NOMO-1 treated with dmso at 0.1 percent for 144 hours (cell line): ENCODE measurements around the gene ANAPC2.
"Not testable (repeated sequence)": the region's sequence is repeated elsewhere in the genome, so short reads cannot be mapped to it uniquely, and the experiment has no call there.

Experiments used
- DNase-seq: peaks from one replicate; lab custom pipeline; 2025; ENCODE audit not compliant: unreplicated experiment; lab: John Stamatoyannopoulos, UW

The ANAPC2 gene

DNA sequence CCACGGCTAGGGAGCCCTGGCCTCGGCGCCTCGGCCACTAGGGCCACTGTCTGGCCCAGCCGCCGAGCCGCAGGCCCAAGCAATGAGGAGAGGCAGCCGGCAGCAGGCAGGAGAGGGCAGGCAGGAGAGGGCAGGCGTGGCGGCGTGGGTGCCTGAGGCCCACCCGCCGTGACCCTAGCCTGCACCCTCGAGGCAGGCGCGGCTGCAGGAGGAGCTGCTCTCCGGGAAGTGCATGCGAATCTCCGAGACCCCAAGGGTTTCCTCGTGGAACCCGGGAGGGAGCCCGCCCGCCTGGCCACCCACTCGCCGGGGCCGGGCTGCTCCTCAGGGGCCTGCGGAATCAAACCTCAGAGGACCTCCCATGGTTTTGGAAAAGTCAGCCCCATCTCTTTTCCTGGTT is 40.1 kb downstream of the ANAPC2 start:
- DNase-seq, result no peak

DNA sequence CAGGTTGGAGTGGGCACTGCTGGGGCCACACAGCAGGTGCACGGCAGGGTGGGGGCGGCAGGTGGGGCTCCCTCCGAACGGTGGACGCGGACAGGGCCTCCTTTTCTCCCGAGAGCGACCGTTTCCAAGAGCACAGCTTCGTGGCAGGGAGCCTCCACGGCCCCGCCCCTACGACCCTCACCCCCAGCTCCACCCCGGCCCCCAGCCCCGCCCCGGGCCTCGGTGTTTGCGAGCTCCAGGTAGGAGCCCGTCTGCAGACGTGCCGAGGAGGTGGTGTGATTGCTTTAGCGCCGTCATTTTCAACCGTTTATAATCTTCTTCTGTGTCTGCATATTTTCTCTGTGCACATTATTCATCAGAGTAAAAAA is 40.6 kb downstream of the ANAPC2 start:
- DNase-seq, result no peak

DNA sequence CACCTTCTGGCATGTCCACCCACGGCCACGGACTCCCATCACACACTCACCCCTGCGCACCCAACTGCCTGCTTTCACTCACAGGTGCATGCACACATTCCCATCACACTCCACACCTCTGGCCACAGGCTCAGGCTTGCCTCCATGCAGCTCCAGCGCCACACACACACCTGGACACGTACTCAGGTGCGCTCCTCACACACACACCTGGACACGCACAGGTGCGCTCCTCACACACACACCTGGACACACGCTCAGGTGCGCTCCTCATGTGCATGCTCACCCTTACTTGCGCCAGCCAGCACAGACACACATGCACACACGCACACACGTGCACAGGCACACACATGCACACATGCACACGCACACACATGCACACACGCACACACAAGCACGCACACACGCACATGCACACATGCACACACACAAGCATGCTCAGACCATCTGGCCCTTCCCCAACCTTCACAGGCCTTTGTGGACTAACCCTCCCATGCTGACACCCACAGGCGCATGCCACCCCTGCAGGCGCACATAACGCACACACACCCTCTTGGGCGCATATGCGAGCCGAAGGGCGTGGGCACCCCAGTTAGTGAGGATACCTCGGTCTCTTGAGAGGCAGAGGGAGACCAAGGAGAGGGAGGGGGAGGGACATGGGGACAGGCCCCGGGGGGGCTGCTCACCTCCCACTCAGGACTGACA is 41.1 kb downstream of the ANAPC2 start:
- no peak for DNase-seq

DNA sequence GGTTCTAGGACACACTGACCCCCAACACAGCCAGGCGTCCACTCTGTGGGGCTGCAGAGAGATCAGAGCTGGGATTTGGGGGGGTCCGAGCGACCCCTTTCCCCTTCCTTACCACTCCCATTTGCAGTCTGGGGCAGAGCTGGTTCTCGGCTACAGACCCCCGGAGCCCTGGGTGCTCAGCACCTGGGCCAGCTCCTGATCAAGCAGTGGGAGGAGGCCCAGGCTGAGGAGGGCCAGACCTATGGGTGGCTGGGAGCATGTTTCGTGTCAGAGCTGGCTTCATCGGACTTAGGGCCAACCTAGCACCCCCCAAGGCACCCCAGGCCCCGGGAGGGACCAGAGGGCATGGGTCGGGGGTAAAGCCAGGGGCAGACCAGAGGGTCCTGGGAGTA is 41.8 kb downstream of the ANAPC2 start:
- no peak for DNase-seq

DNA sequence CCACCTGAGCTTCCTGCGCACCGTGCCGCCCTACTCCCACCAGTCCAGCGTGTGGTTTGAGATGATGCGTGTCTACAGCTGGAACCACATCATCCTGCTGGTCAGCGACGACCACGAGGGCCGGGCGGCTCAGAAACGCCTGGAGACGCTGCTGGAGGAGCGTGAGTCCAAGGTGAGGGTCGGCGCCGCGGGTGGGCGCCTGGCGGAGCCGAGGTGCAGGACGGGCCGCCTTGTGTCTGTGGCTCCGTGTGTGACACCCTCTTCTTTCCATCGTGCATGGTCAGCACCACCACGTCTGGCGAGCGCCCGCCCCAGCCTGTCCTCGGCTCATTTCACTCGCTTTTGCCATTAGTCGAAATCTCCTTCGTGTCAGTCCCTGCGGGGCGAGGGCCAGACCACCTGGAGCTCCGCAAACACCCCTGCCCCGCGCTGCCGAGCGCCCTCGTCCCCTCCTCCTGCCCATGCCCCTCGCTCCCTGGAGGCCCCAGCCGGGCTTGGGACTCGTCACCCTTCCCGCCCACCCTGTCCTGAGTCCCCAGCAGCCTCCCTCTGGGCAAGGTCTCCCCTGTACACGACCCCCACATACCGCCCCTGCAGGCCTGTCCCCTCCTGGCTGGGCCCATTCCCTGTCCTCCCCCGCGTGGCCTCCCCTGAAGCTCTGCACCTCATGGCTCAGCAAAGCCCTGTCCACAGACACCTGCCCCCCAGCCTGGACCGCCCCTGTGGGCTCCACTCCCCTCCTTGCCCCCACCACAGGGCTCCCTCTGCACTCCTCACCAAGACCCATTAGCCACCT is 42.4 kb downstream of the ANAPC2 start:
- DNase-seq, result no peak

DNA sequence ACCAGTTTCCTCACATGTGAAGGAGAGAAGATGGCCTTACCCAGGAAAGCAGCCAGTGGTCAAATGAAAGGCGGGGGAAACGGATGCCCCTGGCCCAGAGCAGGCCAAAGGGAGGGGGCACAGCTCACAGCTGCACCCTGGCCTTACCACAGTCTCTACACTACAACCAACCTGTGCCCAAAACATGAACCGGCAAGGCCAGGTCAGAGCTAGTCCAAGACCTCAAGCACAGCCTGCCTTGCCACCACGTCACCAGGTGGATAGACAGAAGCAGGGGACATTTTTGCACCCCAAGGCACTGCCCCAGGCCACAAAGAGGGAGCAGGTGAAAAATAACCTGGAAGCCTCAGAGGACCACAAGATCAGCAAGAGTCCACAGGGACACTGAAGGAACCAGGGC is 44.9 kb downstream of the ANAPC2 start:
- no peak for DNase-seq

DNA sequence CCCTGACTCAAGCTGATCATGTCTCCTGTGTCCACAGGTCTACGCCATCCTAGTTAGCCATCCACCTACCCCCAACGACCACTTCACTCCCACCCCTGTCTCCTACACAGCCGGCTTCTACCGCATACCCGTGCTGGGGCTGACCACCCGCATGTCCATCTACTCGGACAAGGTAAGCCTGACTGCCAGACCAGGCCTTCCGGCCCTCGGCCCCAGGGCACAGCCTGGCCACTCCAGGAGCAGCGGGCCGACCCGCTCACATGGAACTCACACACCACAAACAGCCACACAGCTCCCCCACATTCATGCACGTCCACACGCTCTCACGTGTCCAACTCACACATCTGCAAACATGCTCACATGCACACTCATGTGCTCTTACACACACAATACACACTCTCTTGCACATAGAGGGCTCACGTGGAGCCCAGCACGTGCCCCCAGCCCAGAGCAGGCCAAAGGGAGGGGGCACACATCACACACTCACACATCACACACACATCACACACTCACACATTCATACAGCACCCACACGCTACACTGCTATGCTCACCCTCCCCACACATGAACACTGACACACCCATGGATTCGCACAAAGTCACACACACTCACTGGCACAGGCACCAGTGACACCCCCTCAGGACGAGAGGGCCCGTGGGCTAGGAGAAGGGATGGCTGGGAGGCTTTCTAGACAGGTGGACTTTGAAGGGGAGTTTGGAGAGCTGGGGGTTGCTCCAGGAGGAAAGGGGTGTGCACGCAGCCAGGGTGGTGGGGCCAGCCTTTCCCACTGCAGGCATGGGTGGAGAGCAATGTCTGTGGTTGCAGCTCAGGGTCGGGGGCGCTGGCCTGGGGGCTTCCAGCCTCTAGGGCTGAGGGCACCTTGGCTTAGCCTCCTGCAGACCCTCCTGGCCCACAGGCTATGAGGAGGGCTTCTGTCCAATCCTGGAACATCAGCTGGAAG is 46.1 kb downstream of the ANAPC2 start:
- no peak for DNase-seq

DNA sequence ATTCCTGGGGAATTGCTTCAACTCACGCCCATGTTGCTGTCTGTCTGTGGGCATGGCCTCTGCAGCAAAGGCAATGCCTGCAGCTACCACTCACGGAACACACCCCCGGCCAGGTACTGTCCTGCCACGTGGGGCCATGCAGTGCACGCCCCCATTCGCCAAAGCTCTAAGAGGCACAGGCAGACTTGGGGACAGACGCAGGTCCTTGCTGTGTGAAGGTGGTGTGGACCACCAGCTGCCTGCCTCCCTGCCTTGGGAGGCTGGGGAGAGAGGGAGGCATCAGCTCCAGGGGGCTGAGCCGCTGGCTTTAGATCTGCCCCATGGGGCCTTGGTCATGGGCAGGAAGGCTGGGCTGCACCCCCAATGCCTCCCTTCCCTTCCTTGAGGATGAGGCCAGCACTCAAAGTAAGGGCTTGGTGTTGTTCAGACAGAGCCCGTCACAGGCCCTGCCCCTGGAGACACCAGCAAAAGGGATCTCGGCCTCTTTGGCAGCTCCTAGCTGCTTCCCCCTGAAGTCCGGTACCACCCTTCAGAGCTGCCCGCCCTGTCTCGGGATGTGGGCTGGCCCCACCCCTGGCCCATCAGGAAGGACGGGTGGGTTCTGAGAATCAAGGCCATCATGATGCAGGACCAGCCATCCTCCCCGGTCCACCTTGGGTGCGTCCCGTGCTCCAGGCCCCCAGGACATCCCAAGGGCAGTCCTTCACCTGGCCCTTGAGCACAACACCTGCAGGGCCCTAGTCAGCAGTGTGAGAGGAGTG is 47.1 kb downstream of the ANAPC2 start:
- DNase-seq, result no peak

DNA sequence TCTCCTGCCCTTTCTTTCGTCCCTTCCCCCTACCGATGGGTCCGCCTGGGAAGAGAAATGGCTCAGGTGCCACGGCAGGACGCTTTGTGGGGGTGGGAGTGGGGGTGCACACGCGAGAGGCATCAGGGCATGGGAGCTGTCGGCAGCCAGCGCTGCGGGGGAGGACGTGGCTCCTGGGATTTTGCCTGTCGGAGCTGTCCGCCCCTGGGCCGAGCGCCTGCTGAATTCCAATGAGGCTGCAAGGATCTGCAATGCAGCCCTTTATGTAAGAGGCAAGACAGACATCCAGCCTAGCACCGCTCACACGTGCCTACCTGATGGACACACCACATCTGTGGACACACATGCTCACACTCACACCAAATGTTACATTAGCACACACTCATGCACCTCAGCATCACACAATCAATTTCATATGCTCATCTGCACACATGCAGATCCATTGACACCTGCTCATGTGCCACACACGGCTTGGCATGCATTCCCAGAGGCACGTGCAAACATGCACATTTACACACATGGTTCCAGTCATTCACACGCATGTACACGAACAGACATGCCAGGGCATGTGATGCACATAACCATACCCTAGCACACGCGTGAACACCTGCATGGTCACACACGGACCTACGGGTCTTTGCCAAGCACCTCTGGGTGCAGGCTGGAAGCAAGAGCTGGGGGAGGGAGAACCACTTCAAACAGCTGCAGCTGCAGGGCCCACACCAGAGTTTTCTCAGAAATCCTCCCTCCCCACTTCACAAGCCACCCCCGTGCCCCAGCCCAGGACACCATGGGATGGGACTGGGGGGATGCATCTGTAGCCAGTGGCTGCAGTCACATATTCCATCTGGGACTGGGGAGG is 48.0 kb downstream of the ANAPC2 start:
- DNase-seq, result no peak

DNA sequence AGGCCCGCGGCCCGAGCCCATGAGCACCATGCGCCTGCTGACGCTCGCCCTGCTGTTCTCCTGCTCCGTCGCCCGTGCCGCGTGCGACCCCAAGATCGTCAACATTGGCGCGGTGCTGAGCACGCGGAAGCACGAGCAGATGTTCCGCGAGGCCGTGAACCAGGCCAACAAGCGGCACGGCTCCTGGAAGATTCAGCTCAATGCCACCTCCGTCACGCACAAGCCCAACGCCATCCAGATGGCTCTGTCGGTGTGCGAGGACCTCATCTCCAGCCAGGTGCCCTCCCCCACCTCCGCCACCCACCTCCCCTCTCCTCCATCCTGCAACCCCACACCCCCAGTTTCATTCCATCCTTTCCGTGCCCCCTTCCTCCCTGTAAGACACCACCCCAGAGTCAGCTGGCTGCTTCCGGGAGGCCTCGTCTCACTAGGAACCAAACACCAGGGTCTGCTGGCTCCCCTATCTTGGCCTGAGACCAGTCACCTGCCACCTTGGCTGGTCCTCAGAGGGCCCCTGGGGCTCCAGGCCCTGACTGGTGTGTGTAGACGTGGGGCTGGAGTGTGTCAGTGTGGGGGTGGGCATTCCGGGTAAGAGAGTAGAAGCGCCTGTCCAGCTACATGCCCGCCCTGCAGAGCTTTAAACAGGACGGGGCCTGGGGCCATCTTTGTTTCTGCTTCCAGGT is 48.8 kb downstream of the ANAPC2 start:
- no peak for DNase-seq

DNA sequence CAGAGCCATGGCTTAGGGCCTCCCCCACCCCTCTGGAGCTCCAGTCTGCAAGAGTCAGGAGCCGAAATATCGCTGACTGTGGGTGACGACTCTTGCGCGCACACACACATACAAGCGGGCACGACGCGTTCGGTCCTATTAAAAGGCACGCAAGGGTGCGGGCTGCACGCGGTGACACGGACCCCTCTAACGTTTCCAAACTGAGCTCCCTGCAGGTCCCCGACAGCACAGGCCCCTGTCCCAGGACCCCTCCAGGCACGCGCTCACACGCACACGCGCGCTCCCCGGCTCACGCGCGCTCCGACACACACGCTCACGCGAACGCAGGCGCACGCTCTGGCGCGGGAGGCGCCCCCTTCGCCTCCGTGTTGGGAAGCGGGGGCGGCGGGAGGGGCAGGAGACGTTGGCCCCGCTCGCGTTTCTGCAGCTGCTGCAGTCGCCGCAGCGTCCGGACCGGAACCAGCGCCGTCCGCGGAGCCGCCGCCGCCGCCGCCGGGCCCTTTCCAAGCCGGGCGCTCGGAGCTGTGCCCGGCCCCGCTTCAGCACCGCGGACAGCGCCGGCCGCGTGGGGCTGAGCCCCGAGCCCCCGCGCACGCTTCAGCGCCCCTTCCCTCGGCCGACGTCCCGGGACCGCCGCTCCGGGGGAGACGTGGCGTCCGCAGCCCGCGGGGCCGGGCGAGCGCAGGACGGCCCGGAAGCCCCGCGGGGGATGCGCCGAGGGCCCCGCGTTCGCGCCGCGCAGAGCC is 49.5 kb downstream of the ANAPC2 start, which contains the start of gene GRIN1:
TSS of gene GRIN1 (plus strand) at position 433 of the 746 bp plus-strand sequence. CDS start 333 bp downstream, outside the sequence.
- no peak for DNase-seq

DNA sequence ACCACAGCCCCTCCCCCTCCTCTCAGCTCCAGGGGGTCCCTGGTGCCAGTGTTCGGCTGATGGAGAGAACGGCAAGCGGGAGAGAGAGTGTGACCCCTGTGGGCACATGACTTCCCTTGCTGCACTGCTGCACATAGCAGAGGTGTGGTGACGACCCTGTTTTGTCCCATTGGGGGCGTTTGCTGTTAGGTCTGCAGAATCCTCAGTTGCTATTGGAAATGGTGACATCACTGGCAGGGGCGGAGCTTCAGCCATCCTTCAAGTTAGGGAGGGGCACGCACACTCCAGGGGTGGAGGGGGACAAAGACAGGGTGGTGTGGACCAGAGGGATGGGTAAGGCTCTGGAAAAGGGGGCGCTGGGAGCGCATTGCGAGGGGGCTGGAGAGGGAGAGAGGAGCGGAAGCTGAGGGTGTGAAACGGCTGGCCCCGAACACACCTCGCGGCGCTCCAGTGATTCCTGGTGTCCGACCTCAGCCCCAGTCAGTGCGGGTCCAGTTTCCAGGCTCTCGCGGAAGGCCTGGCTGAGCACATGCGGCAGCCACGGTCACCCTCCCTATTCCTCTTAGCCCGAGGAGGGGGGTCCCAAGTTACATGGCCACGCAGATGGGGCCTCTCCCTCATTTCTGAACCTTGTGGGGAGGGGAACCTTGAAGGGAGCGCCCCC is 50.2 kb downstream of the ANAPC2 start:
- no peak for DNase-seq

DNA sequence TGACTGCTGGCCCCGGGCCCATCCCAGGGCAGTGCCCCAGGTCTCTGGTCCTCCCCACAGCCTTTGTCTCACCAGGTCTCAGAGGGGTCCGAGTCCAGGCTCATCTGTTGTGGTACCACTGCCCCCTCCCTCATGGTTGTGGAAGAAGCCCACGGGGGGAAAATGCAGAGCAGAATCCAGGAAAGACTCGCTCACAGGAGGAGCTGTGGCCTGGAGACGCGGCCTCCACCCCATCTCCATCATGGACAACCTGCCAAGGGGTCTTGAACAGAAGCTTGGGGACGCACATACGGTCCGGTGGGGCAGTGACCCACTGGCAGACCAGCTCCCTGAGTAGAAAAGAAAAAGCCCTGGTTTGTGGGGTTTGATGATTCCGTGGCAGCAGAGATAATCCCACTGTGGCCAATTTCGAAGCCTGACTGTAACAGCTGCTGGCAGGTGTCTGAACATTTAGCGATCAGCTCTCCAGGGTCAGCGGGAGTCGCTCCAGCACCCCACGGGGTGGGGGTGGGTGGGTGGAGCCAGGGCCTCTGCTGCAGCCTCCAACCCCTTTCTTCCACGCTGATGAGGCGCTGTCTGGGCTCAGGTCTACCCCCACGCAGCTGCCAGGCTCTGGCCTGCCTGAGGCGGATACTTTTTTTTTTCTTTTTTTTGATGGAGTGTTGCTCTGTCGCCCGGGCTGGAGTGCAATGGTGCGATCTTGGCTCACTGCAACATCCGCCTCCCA is 51.3 kb downstream of the ANAPC2 start:
- DNase-seq, result no peak

DNA sequence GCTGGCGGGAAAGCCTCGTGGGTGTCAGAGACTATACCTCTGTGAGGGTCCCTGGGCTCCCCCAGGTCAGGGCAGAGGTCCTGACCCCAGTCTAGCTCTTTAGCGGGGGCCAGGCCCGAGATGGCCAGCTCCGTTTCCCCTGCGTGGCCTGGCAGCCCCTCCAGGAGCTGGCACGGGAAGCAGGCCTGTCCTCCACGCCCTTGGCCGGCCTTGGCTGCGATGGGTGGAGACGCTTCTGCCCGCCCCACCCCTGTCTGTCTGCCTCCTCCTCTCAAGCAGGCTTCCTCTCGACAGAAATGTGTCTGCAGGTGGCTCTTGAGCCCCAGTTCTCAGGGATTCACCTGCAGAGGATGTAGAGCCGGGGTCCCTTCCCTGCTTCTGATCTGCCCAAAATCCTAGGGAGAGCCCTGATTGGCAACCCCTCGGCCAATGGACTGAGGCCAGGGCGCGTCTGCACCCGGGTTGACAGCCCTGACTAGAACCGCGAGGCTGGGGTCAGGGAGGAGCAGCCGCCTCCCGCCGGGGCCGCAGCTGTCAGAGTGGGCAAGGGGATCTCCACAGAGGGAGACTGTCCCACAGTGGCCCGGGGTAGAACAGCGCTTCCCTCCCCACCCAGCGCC is 52.0 kb downstream of the ANAPC2 start:
- no peak for DNase-seq

DNA sequence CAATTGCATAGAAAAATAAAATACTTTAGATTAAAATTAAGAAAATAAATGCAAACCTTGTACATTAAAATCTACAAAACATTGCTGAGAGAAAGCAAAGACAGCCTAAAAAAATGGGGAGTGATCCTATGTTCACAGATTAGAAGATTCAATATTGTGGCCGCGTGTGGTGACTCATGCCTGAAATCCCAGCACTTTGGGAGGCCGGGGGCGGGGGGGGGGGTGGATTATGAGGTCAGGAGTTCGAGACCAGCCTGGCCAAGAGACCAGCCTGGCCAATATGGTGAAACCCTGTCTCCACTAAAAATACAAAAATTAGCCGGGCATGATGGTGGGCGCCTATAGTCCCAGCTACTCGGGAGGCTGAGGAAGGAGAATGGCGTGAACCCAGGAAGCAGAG is 53.2 kb downstream of the ANAPC2 start:
- not testable (repeated sequence) for DNase-seq

DNA sequence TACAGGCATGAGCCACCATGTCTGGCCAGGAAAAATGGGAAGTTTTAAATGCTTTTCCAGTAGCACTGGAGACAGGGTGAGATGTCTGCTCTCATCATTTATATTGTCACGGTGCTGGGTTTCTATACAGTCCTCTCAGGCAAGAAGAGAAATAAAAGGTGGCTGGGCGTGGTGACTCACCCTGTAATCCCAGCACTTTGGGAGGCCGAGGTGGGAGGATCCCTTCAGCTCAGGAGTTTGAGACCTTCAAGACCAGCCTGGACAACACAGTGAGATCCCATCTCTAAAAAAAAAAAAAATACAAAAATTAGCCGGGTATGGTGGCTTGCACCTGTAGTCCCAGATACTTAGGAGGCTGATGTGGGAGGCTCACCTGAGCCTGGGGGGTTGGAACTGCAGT is 54.2 kb downstream of the ANAPC2 start:
- DNase-seq, result no peak
